AG04450 (cell line): Measurements from ENCODE around the gene MTA1. TPM values are rescaled to one million over a fixed set of nuclear protein-coding genes. Genes with fewer than 3 reads are reported as not detected.

Experiments used
- CTCF ChIA-PET: fragments of 300-600, 350-600 bp; formaldehyde crosslinking; extraction: SDS; loops from one replicate; lab custom pipeline; 2022; ENCODE audit warnings: antibody characterized with exemption, inconsistent platforms; lab: Charles Lee
- POLR2A ChIA-PET: fragments of 350-600 bp; formaldehyde crosslinking; extraction: SDS; loops from one replicate; lab custom pipeline; 2021; ENCODE audit warnings: antibody characterized with exemption, inconsistent platforms; lab: Yijun Ruan, JAX
- DNase-seq: peaks from one replicate; pipeline ENCODE4 v3.0.0-alpha.2; 2011; ENCODE audit warnings: low read depth, low spot score
- H3K27ac ChIP-seq: one replicate; pipeline ENCODE4 v1.5.1; 2012; ENCODE audit warnings: low read depth, low read length, control low read depth
- H3K27me3 ChIP-seq: one replicate; pipeline ENCODE4 v1.6.0; 2012; ENCODE audit warnings: low read length; ENCODE audit not compliant: control insufficient read depth, insufficient read depth
- H3K4me3 ChIP-seq: 2 replicates; pipeline ENCODE4 v1.5.1; 2011; ENCODE audit warnings: mild to moderate bottlenecking, low read depth, low read length, control low read depth
- H3K9me3 ChIP-seq: 2 replicates; pipeline ENCODE4 v1.5.1; 2012; ENCODE audit warnings: low read length; ENCODE audit not compliant: control insufficient read depth, insufficient read depth
- CTCF ChIP-seq: IDR thresholded peaks from 2 replicates; pipeline ENCODE4 v1.5.1; 2011; ENCODE audit warnings: low read depth, low read length, control low read depth, inconsistent platforms
- polyA plus RNA-seq: library from polyadenylated mRNA; depleted of rRNA; stranded (reverse); fragments of >200 nt; gene quantifications from 2 replicates; pipeline ENCODE4 v1.2.3, GENCODE V29; 2011

The MTA1 gene
- polyA plus RNA-seq, 1 experiment, result 36.0 TPM

GRCh38 chr14:105409364-105409763 is 10.3 kb upstream of the MTA1 start:
- POLR2A ChIA-PET, result no interaction called here
- Histone ChIP-seq H3K27me3 (no peaks in the 10 kb centered on the region), H3K4me3 (no peak overlapping the region), H3K27ac (no peak overlapping the region), H3K9me3 (no peaks in the 10 kb centered on the region; the same call in none of the 2 replicates)
- CTCF ChIA-PET, result interaction anchor here (0.6 to 1.3 kb wide), 3 partner anchors 11 to 474 kb away, joined by 3 to 8 read pairs (median 5); partner anchors contain the start of gene TEX22
- no peak for DNase-seq
- TF ChIP-seq CTCF, result no peak

GRCh38 chr14:105410642-105411016 is 9.0 kb upstream of the MTA1 start:
- Histone ChIP-seq H3K4me3 (0 out of 2 replicates have a peak overlapping the region, but pooled peaks have one; percentile 45), H3K9me3 (no peaks in the 10 kb centered on the region; the same call in 1 of the 2 replicates), H3K27ac (no peak overlapping the region), H3K27me3 (no peaks in the 10 kb centered on the region)
- no peak for DNase-seq
- ChIA-PET CTCF (interaction anchor here (1.8 kb wide), 1 partner anchor 70 kb away, joined by 6 read pairs; no protein-coding TSS in a partner anchor), POLR2A (no interaction called here)
- no peak for TF ChIP-seq CTCF

- no peak for TF ChIP-seq CTCF
- Histone ChIP-seq H3K27me3 (no peaks in the 10 kb centered on the region), H3K4me3 (peak overlapping the region; percentile 45), H3K27ac (no peak overlapping the region), H3K9me3 (no peaks in the 10 kb centered on the region; the same call in 1 of the 2 replicates)
- ChIA-PET POLR2A (no interaction called here), CTCF (interaction anchor here (1.8 kb wide), 1 partner anchor 70 kb away, joined by 6 read pairs; no protein-coding TSS in a partner anchor)
- no peak for DNase-seq
These were observed 8.3 kb upstream of the MTA1 start for GRCh38 chr14:105411017-105411941.

- no peak overlapping the region for H3K27ac ChIP-seq
- no peaks in the 10 kb centered on the region for H3K27me3 ChIP-seq
- H3K9me3 ChIP-seq, result no peaks in the 10 kb centered on the region; the same call in 1 of the 2 replicates
- ChIA-PET CTCF (interaction anchor here (1.8 kb wide), 1 partner anchor 69 kb away, joined by 6 read pairs; no protein-coding TSS in a partner anchor), POLR2A (no interaction called here)
- DNase-seq, result no peak
- no peak overlapping the region for H3K4me3 ChIP-seq
- no peak for TF ChIP-seq CTCF
These were observed 7.4 kb upstream of the MTA1 start for GRCh38 chr14:105411985-105412770.
